Testis (tissue), 2 donors: ENCODE results near the gene DDX31.

ENCODE experiments used
- POLR2A ChIP-seq: fragments of 450-650 bp; IDR thresholded peaks from one replicate; pipeline ENCODE4 v1.6.1; 2017; ENCODE audit warnings: antibody characterized with exemption, mild to moderate bottlenecking, moderate library complexity
- TF ChIP-seq, protein P1 (sequence below), 3 experiments: fragments of 450-650 bp in 2 of 3; fragments of 200-600 bp in 1 of 3; sonication (generic) in 1 of 3; IDR thresholded peaks; one replicate each; pipeline ENCODE4 v1.5.1; 2016 to 2019; ENCODE audit warnings: antibody characterized with exemption in 3 of 3, mild to moderate bottlenecking in 2 of 3, moderate library complexity in 1 of 3

DNA sequence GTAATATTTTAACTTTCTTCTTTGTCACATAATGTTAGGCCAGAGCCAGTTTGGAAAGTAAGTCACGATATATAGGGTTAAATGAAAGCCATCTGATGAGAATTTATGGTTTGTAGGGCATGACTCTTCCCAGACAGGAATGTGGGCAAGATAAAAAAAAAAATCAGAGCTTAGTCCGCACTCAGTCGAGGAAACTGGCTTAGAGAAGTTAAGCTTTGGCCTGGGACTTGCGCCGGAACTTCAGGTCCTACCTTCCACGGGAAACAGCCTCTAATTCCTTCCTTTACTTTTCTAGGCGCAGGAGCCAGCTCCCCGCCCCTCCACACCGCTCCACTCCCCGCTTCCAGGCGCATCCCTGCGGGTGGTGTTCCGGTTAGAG lies 475 bp downstream of the DDX31 start:
- TF ChIP-seq, protein P1, sequence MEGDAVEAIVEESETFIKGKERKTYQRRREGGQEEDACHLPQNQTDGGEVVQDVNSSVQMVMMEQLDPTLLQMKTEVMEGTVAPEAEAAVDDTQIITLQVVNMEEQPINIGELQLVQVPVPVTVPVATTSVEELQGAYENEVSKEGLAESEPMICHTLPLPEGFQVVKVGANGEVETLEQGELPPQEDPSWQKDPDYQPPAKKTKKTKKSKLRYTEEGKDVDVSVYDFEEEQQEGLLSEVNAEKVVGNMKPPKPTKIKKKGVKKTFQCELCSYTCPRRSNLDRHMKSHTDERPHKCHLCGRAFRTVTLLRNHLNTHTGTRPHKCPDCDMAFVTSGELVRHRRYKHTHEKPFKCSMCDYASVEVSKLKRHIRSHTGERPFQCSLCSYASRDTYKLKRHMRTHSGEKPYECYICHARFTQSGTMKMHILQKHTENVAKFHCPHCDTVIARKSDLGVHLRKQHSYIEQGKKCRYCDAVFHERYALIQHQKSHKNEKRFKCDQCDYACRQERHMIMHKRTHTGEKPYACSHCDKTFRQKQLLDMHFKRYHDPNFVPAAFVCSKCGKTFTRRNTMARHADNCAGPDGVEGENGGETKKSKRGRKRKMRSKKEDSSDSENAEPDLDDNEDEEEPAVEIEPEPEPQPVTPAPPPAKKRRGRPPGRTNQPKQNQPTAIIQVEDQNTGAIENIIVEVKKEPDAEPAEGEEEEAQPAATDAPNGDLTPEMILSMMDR (IDR thresholded peaks at IDR 0.05) = no peak
- TF ChIP-seq POLR2A = no peak
